RPMI7951 (cell line): ENCODE results near the gene ZNF14. TPM values are rescaled to one million over a fixed set of nuclear protein-coding genes. Genes with fewer than 3 reads are reported as not detected.
"Not testable (repeated sequence)": the region's sequence is repeated elsewhere in the genome, so short reads cannot be mapped to it uniquely, and the experiment has no call there.

Experiments
- DNase-seq: peaks from one replicate; pipeline ENCODE4 v3.0.0-alpha.2; 2012; ENCODE audit warnings: low read depth
- total RNA-seq: library from RNA; depleted of rRNA; stranded (reverse); fragments of >200 nt; shearing (Covaris generic); gene quantifications from 2 replicates; pipeline ENCODE4 v1.2.3, GENCODE V29; 2014

The ZNF14 gene
- total RNA-seq, 1 experiment from 2014 or later, result 5.4 TPM

GRCh38 chr19:19746286-19747213 is 13.6 kb upstream of the ZNF14 start:
- DNase-seq, result no peak

- DNase-seq, result no peak
Observed at GRCh38 chr19:19745496-19746285, 12.8 kb upstream of the ZNF14 start.

GRCh38 chr19:19744641-19745040 is 11.7 kb upstream of the ZNF14 start:
- DNase-seq, result no peak

GRCh38 chr19:19743921-19744320 is 11.0 kb upstream of the ZNF14 start:
- DNase-seq, result not testable (repeated sequence)

GRCh38 chr19:19743176-19743575 is 10.3 kb upstream of the ZNF14 start:
- no peak for DNase-seq

- no peak for DNase-seq
Observed at GRCh38 chr19:19742773-19743172, 9.9 kb upstream of the ZNF14 start.

GRCh38 chr19:19741184-19741583 is 8.3 kb upstream of the ZNF14 start:
- DNase-seq, result no peak

GRCh38 chr19:19740755-19741154 is 7.8 kb upstream of the ZNF14 start:
- no peak for DNase-seq

GRCh38 chr19:19738564-19738963 is 5.7 kb upstream of the ZNF14 start:
- DNase-seq, result no peak

GRCh38 chr19:19737559-19738332 is 4.8 kb upstream of the ZNF14 start:
- DNase-seq, result no peak

GRCh38 chr19:19721896-19722295 is 11.0 kb downstream of the ZNF14 start:
- no peak for DNase-seq

- no peak for DNase-seq
Observed at GRCh38 chr19:19719798-19720197, 13.1 kb downstream of the ZNF14 start.

GRCh38 chr19:19711934-19712828 is 20.7 kb downstream of the ZNF14 start:
- DNase-seq, result no peak

- DNase-seq, result no peak
Observed at GRCh38 chr19:19711306-19711933, 21.5 kb downstream of the ZNF14 start.

- no peak for DNase-seq
Observed at GRCh38 chr19:19710506-19710905, 22.4 kb downstream of the ZNF14 start.

- DNase-seq, result no peak
Observed at GRCh38 chr19:19704836-19705235, 28.1 kb downstream of the ZNF14 start.

GRCh38 chr19:19700493-19700892 is 32.4 kb downstream of the ZNF14 start:
- DNase-seq, result not testable (repeated sequence)

- no peak for DNase-seq
Observed at GRCh38 chr19:19697589-19697988, 35.3 kb downstream of the ZNF14 start.

GRCh38 chr19:19696386-19696785 is 36.5 kb downstream of the ZNF14 start:
- DNase-seq, result no peak

- no peak for DNase-seq
Observed at GRCh38 chr19:19691683-19692082, 41.2 kb downstream of the ZNF14 start.
